GM13976 (cell line): ENCODE results near the gene METTL26.
"Not testable (repeated sequence)": the region's sequence is repeated elsewhere in the genome, so short reads cannot be mapped to it uniquely, and the experiment has no call there.

Experiments
- DNase-seq: peaks from one replicate; pipeline ENCODE4 v3.0.0; 2012; ENCODE audit warnings: low spot score
- in situ Hi-C: fragments of 300-500 bp; cut with MboI; formaldehyde crosslinking; loops from one replicate; pipeline ENCODE4 v1.12.0; 2022; ENCODE audit warnings: low sequenced_read_pairs, mixed read lengths, inconsistent platforms; ENCODE audit not compliant: unreplicated experiment
- TF ChIP-seq, protein P1 (sequence below): IDR thresholded peaks from 2 replicates; pipeline ENCODE4 v1.5.1; 2012; ENCODE audit warnings: borderline replicate concordance, mild to moderate bottlenecking; ENCODE audit not compliant: insufficient read depth; ENCODE audit errors: extremely low read depth, missing control alignments, control extremely low read depth

Gene METTL26

GRCh38 chr16:603933-604332 lies 32.2 kb downstream of the METTL26 start:
- TF ChIP-seq, protein P1, sequence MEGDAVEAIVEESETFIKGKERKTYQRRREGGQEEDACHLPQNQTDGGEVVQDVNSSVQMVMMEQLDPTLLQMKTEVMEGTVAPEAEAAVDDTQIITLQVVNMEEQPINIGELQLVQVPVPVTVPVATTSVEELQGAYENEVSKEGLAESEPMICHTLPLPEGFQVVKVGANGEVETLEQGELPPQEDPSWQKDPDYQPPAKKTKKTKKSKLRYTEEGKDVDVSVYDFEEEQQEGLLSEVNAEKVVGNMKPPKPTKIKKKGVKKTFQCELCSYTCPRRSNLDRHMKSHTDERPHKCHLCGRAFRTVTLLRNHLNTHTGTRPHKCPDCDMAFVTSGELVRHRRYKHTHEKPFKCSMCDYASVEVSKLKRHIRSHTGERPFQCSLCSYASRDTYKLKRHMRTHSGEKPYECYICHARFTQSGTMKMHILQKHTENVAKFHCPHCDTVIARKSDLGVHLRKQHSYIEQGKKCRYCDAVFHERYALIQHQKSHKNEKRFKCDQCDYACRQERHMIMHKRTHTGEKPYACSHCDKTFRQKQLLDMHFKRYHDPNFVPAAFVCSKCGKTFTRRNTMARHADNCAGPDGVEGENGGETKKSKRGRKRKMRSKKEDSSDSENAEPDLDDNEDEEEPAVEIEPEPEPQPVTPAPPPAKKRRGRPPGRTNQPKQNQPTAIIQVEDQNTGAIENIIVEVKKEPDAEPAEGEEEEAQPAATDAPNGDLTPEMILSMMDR = no peak

GRCh38 chr16:600781-601180 lies 35.3 kb downstream of the METTL26 start:
- in situ Hi-C loops = no loop called here
- no peak for DNase-seq
- TF ChIP-seq, protein P1 = no peak

More at GRCh38 chr16:603933-604332, 32.2 kb downstream of the METTL26 start:
- in situ Hi-C loops = no loop called here
- DNase-seq = no peak

GRCh38 chr16:598823-599739 lies 37.0 kb downstream of the METTL26 start:
- in situ Hi-C loops = no loop called here
- no peak for DNase-seq
- TF ChIP-seq, protein P1 = no peak

GRCh38 chr16:597655-598054 lies 38.5 kb downstream of the METTL26 start:
- in situ Hi-C loops = not testable (repeated sequence)

GRCh38 chr16:596736-597060 lies 39.4 kb downstream of the METTL26 start:
- TF ChIP-seq, protein P1 = no peak
- in situ Hi-C loops = no loop called here

More at GRCh38 chr16:597655-598054, 38.5 kb downstream of the METTL26 start:
- not testable (repeated sequence) for DNase-seq

DNA sequence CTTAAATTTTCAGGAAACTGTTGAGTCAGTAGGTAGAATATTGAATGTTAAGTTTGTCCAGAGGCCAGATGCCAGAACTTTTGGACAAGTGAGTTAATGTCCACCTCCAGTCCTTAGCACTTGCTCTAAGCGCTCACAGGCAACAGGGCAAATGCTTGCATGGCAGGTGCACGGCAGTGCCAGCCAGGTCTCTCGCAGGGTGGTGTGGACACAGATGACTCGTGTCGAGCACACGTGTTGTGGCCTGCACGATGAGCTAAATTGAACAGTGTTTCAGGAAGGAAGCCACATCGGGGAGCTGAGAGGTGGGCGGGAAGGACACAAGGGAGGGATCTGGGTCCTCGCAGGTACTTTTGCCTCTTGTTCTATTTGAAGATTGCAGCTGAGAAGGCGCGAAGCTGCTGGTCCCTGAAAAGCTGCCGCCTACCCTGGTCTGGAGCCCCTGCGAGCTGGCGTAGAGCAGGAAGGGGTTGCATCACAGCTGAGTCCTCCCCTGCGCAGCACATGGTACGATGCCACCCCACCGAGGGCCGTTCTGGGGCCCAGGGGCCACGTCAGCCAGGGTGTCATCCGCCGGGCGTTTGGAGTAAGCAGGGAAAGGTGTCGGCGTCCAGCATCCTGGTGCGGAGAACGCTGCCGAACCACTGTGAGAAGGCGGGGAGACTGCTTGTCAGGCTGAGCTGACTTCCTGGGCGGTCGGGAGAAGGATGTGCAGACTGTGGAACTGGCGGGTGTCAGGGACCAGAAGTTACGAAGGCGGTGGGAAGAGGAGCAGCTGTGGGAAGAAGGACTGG lies 40.0 kb downstream of the METTL26 start:
- TF ChIP-seq, protein P1 = no peak
- DNase-seq = no peak
- in situ Hi-C loops = no loop called here

More at GRCh38 chr16:596736-597060, 39.4 kb downstream of the METTL26 start:
- no peak for DNase-seq
